Stimulated activated effector memory CD8-positive, alpha-beta T cell treated with anti-CD3 and anti-CD28 coated beads, Interleukin-12 subunit alpha, Interleukin-12 subunit beta, amount 100 ng/mL, for 72 hours (primary cell): ENCODE results near the gene B4GALT5.
"Not testable (repeated sequence)": the region's sequence is repeated elsewhere in the genome, so short reads cannot be mapped to it uniquely, and the experiment has no call there.

ENCODE experiments used
- ATAC-seq: fragments of 150-1000 bp; cut with Tn5 transposase; 2 replicates; pipeline ENCODE4 v1.10.0; 2021
- DNase-seq, 2 donors: peaks; one replicate each; pipeline ENCODE4 v3.0.0; 2021 to 2022; ENCODE audit warnings: low spot score in 2 of 2
- H3K27ac Mint-ChIP-seq: one replicate; pipeline ENCODE4 v1.8.0; 2022; ENCODE audit warnings: mild to moderate bottlenecking, mixed read lengths
- H3K36me3 Mint-ChIP-seq: one replicate; pipeline ENCODE4 v1.8.0; 2022; ENCODE audit warnings: mild to moderate bottlenecking, mixed read lengths
- H3K4me1 Mint-ChIP-seq: one replicate; pipeline ENCODE4 v1.8.0; 2022; ENCODE audit warnings: mixed read lengths
- H3K4me3 Mint-ChIP-seq: one replicate; pipeline ENCODE4 v1.8.0; 2022; ENCODE audit warnings: mild to moderate bottlenecking, mixed read lengths
- H3K9me3 Mint-ChIP-seq: one replicate; pipeline ENCODE4 v1.8.0; 2022; ENCODE audit warnings: mixed read lengths

The B4GALT5 gene

DNA sequence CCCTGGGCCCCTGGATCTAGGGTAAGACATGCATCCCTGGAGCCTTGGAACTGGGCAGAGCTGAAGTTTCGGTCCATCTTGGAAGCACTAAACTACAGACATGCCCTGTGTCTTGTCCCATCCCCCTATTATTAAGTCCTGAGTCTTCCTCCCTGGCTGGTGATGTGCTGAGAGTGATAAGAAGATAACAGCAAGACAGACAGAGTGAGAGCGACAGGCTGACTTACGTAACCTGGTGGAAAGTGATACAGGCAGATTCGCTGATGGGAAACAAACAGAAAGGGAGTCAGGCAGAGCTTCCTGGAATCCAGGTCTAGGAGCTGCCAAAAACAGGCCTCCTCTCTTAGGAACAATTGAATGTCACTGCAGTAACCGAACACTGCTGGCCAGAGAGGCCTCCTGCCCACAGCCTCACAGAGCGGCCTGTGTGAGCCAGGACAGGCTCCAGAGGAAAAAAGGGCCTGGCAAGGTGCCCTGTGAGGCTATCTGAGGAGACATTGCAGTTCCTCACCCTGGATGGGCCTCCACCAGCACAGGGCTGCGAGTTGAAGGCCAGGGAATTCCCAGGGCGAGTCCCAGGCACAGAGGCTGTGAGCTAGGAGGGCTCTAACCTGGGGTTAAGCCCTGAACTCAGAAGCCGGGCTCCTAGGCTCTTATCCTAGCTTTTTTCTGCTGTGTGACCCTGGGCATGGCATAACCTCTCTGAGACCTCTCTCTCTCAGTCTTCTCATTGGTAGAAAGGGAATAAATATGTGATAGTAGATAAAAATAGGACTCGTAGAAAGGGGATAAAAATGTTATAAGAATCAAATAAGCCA, 34.2 kb upstream of the B4GALT5 start:
- Mint-ChIP-seq H3K4me3 (no peak overlapping the region), H3K4me1 (peaks cover 10% of the 10 kb centered on the region), H3K36me3 (no peaks in the 10 kb centered on the region), H3K27ac (no peak overlapping the region), H3K9me3 (no peaks in the 10 kb centered on the region)
- ATAC-seq (no peak), DNase-seq (no peak)

DNA sequence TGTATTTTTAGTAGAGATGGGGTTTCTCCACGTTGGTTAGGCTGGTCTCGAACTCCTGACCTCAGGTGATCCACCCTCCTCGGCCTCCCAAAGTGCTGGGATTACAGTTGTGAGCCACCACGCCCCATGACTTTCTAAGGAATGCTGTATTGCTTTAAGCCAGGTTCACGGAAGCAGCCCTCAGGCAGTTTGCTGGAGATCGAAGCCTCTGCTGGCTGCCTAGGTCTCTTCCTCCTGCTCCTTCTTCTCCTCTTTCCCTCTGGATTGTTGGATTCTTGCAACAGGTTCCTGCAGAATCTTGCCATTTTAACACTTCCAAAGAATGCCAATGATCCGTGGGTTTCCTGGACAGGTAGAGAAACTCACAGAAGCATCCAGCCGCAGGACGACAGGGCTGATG, 29.3 kb upstream of the B4GALT5 start:
- Mint-ChIP-seq H3K36me3 (no peaks in the 10 kb centered on the region), H3K4me1 (no peaks in the 10 kb centered on the region), H3K27ac (no peak overlapping the region), H3K4me3 (no peak overlapping the region), H3K9me3 (no peaks in the 10 kb centered on the region)
- no peak for ATAC-seq
- no peak for DNase-seq

GRCh38 chr20:49741977-49742376, 28.3 kb upstream of the B4GALT5 start:
- ATAC-seq (no peak), DNase-seq (no peak)
- Mint-ChIP-seq H3K4me1 (no peaks in the 10 kb centered on the region), H3K27ac (no peak overlapping the region), H3K4me3 (no peak overlapping the region), H3K36me3 (no peaks in the 10 kb centered on the region), H3K9me3 (no peaks in the 10 kb centered on the region)

DNA sequence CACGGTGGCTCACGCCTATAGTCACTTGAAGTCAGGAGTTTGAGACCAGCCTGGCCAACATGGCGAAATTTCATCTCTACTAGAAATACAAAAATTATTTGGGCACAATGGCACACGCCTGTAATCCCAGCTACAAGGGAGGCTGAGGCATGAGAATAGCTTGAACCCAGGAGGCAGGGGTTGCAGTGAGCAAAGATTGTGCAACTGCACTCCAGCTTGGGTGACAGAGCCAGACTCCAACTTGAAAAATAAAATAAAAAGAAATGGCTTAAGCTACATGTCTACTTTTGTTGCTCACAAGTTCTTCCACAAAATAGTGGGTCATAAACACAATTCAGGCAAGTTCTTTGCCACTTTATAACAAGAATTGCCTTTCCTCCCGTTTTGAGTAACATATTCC, 27.1 kb upstream of the B4GALT5 start:
- no peak for DNase-seq
- ATAC-seq: no peak
- no peak overlapping the region for H3K27ac Mint-ChIP-seq
- H3K9me3 Mint-ChIP-seq: no peaks in the 10 kb centered on the region
- H3K4me1 Mint-ChIP-seq: no peaks in the 10 kb centered on the region
- no peaks in the 10 kb centered on the region for H3K36me3 Mint-ChIP-seq
- H3K4me3 Mint-ChIP-seq: no peak overlapping the region

GRCh38 chr20:49739042-49739441, 25.4 kb upstream of the B4GALT5 start:
- H3K27ac Mint-ChIP-seq: no peak overlapping the region
- DNase-seq: no peak
- no peak overlapping the region for H3K4me3 Mint-ChIP-seq
- H3K36me3 Mint-ChIP-seq: no peaks in the 10 kb centered on the region
- H3K4me1 Mint-ChIP-seq: no peaks in the 10 kb centered on the region
- ATAC-seq: no peak
- no peaks in the 10 kb centered on the region for H3K9me3 Mint-ChIP-seq

DNA sequence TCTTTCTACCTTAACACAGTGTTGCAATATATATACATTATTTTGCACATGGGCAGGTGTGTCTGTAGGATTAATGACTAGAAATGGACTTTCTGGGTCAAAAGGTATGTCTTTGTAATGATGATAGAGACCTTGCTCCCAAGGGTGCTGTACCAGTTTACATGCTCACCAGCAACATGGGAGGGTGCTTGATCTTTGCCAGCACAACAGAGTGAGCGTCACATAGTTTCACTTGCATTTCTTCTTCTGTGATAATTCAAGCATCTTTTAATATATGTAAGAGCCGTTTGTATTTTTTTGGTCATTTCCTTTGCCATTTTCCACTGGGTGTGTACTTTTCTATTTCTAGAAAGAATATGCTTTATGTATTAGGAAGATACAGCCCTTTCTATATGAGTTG, 23.6 kb upstream of the B4GALT5 start:
- no peaks in the 10 kb centered on the region for H3K36me3 Mint-ChIP-seq
- no peak overlapping the region for H3K27ac Mint-ChIP-seq
- no peak overlapping the region for H3K4me3 Mint-ChIP-seq
- ATAC-seq (no peak), DNase-seq (no peak)
- no peaks in the 10 kb centered on the region for H3K9me3 Mint-ChIP-seq
- no peaks in the 10 kb centered on the region for H3K4me1 Mint-ChIP-seq

DNA sequence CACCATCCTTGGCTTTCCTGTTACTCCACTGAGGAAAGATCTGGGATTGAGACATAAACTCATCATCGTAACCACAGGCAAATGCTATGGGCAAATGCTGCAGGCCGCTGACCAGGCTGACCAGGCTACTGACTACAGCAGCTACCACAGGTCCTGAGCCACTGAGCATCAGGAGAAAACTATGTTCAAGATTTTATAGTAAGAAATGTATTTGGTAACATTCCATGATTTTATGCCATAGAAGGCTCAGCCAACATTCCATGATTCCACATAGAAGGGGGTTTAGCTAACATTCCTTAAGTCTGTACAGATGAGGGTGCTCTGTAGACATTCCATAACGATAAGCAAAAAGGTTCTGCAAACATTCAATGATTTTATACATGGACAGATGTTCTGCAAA, 16.1 kb upstream of the B4GALT5 start:
- Mint-ChIP-seq H3K27ac (no peak overlapping the region), H3K36me3 (no peaks in the 10 kb centered on the region), H3K4me3 (no peak overlapping the region), H3K4me1 (peaks cover 10% of the 10 kb centered on the region), H3K9me3 (no peaks in the 10 kb centered on the region)
- ATAC-seq (no peak), DNase-seq (no peak)

- Mint-ChIP-seq H3K27ac (no peak overlapping the region), H3K4me3 (no peak overlapping the region)
These were observed 14.5 kb upstream of the B4GALT5 start for GRCh38 chr20:49727894-49728885.

DNA sequence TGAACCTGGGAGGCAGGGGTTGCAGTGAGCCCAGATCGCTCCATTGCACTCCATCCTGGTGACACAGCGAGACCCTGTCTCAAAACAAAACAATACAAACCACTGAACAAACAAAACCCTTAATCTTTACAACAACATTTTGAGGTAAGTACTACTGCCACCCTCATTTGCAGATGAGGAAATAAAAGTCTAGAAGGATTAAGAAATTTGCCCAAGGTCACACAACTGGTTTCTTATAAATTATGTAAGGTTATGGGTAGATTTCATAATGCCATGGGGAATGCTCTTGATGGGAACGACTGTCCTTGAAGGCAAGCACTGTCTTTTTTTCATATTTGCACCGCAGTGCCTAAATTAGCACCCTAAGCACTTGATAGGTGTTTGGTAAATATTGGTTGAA, 13.8 kb upstream of the B4GALT5 start:
- ATAC-seq (no peak), DNase-seq (no peak)
- Mint-ChIP-seq H3K36me3 (no peaks in the 10 kb centered on the region), H3K9me3 (no peaks in the 10 kb centered on the region), H3K27ac (no peak overlapping the region), H3K4me3 (no peak overlapping the region), H3K4me1 (peaks cover 14% of the 10 kb centered on the region)

More at GRCh38 chr20:49727894-49728885, 14.5 kb upstream of the B4GALT5 start:
- peaks cover 14% of the 10 kb centered on the region for H3K4me1 Mint-ChIP-seq
- no peaks in the 10 kb centered on the region for H3K36me3 Mint-ChIP-seq
- DNase-seq (no peak), ATAC-seq (no peak)
- no peaks in the 10 kb centered on the region for H3K9me3 Mint-ChIP-seq

DNA sequence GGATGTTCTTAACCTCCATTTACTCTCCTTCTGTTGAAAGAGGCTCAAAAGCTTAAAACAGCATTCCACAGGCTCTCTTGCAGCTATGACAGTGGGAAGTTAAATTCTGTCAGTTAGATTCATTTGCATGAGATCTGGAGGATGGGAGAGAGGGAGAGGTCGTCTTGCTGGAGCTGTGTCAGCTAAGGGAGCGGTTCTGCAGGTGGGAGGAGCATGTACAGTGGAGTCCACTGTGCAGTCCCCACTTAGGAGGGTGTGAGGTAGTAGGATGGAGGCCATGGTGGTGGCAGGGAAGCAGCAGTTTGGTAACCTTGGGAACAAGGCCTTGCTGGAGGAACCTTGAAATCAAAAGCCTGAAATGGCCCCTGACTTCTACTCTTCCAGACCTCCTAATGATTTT, 12.0 kb upstream of the B4GALT5 start:
- Mint-ChIP-seq H3K4me3 (no peak overlapping the region), H3K9me3 (no peaks in the 10 kb centered on the region), H3K36me3 (no peaks in the 10 kb centered on the region), H3K4me1 (peaks cover 14% of the 10 kb centered on the region), H3K27ac (no peak overlapping the region)
- no peak for ATAC-seq
- DNase-seq: no peak

DNA sequence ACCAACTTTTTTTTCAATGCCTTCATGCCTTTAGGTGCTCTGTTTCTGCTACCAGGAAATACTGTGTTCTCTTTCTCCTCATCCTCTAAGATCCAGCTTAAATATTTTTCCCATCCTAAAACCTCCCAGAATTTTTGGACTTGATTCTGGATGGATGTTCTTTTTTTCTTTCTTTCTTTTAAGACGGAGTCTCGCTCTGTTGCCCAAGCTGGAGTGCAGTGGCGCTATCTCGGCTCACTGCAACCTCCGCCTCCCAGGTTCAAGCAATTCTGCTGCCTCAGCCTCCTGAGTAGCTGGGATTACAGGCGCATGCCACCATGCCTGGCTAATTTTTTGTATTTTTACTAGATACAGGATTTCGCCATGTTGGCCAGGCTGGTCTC, 11.5 kb upstream of the B4GALT5 start:
- ATAC-seq, H3K9me3 Mint-ChIP-seq, H3K27ac Mint-ChIP-seq, H3K4me3 Mint-ChIP-seq, H3K36me3 Mint-ChIP-seq, DNase-seq: not testable (repeated sequence)
- peaks cover 14% of the 10 kb centered on the region for H3K4me1 Mint-ChIP-seq

DNA sequence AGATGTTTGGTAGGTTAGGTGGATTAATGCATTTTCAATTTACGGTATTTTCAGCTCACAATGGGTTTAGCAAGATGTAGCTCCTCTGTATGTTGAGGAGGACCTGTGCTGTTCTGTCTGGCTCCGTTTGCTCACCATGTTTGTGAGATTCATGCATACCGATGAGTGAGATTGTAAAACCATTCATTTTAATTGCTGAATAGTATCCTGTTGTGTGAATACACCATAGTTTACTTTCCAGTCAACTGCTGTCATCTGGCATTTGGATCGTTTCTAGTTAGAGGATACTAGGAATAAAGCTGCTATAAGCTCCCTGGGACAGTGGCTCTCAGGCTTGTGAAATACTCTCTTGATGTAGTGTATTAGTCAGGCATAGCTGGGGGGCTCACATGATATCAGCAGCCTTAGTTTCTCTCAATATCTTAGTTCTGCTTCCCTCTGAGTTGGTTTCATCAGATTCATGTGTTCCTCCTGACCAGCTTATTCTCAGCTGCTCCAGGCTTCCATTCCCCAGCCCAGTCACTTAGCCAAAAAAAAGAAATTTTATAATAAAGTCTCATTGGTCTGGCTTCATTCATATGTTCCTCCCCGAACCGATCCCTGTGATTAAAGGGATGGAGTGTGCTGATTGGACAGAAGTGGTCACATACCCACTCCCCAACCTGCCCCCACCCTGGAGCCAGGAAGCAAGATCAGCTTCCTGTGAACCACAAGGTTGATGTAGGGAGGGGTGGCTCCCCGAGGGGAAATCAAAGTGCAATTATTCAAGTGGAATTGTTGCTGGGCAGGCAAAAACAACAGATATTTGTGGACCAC, 10.9 kb upstream of the B4GALT5 start:
- no peaks in the 10 kb centered on the region for H3K9me3 Mint-ChIP-seq
- H3K27ac Mint-ChIP-seq: no peak overlapping the region
- H3K36me3 Mint-ChIP-seq: no peaks in the 10 kb centered on the region
- peaks cover 14% of the 10 kb centered on the region for H3K4me1 Mint-ChIP-seq
- no peak overlapping the region for H3K4me3 Mint-ChIP-seq
- no peak for ATAC-seq
- no peak for DNase-seq

- not testable (repeated sequence) for H3K27ac Mint-ChIP-seq, ATAC-seq, H3K4me3 Mint-ChIP-seq, DNase-seq, H3K36me3 Mint-ChIP-seq, H3K9me3 Mint-ChIP-seq
- H3K4me1 Mint-ChIP-seq: peaks cover 14% of the 10 kb centered on the region
These were observed 10.1 kb upstream of the B4GALT5 start for GRCh38 chr20:49723758-49724157.

DNA sequence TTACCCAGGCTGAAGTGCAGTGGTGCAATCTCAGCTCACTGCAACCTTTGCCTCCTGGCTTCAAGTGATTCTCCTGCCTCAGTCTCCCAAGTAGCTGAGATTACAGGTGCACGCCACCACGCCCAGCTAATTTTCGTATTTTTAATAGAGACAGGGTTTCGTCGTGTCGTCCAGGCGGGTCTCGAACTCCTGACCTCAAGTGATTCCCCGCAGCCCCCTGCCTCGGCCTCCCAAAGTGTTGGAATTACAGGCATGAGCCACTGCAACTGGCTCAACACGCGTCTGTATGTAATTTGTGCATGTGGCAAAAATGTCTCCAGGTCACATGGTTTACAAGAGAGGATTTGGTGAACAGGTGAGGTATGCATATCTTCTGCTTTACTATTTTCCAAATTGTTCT, 7.6 kb upstream of the B4GALT5 start:
- not testable (repeated sequence) for H3K9me3 Mint-ChIP-seq, H3K4me3 Mint-ChIP-seq, ATAC-seq, H3K27ac Mint-ChIP-seq, H3K36me3 Mint-ChIP-seq, DNase-seq
- H3K4me1 Mint-ChIP-seq: peaks cover 24% of the 10 kb centered on the region

DNA sequence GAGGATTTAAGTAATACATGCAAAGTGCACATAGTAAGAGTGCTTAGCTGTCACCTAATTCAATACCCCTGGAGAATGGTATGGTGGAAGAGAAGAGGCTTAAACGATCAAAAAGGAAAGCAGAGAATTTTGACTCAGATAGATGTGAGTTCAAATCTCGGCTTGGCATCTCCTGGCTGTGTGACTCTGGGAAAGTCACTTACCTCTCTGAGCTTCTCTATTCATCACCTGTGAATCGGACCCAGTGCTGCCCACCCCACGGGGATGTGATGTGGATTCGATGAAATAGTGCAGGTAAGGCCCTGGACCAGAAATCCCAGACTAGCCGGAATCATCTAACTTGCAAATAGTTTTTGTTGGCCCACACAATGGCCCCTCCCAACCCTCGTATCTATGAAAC, 1.8 kb upstream of the B4GALT5 start:
- DNase-seq (no peak), ATAC-seq (no peak)
- H3K36me3 Mint-ChIP-seq: peaks cover 14% of the 10 kb centered on the region
- H3K4me1 Mint-ChIP-seq: peaks cover 41% of the 10 kb centered on the region
- H3K4me3 Mint-ChIP-seq: no peak overlapping the region
- no peak overlapping the region for H3K27ac Mint-ChIP-seq
- no peaks in the 10 kb centered on the region for H3K9me3 Mint-ChIP-seq
